Measurements from ENCODE around the gene ZIC3.

DNA sequence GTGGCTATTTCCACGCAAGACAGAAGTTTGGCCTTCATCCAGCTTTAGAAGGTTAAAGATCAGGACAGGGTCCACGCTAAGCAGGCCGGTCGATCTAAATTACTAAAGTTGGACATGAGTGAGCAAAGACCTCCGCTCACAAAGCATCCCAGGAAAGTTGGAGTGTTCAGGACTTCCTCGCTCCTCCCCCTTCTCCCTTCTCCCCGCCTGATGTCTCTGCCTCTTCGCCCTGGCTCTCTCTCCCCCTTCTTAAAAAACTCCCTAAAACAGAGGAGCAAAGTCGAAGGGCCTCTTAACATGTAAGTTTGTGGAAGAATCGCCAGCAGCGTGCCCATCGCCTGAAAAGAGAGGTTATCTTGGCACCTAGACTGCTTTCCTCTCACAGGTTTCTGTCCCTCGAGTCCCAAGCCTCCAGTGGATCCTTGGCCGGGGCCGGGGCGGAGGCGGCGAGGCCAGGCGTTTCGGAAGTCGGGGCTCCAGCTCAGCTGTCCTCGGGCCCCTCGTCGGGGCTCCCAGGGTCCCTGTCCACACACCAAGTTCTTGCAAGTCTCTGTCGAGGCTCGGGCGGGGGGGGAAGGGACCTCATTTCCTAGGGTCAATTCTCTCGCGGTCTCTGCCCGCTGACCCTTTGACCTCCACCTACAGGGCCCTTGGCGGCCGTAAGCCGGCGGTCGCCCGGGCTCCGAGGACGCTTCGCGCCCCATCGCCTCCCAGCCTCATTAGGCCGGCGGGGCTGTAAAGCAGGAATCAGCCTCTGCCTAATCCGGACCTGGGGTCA lies 7.6 kb downstream of the ZIC3 start:
- TF ChIP-seq POLR2AphosphoS5 (IDR thresholded peaks at IDR 0.05) (no peak), CTCF (IDR thresholded peaks at IDR 0.05) (no peak)

All from esophagus muscularis mucosa (tissue), 3 donors.